Activated T-cell treated with anti-CD3 and anti-CD28 coated beads for 24 hours (primary cell): ENCODE data around the gene GBA3.

ENCODE experiments used
- DNase-seq: peaks from one replicate; pipeline ENCODE4 v3.0.0-alpha.2; 2020; ENCODE audit warnings: low read depth

GBA3 gene

DNA sequence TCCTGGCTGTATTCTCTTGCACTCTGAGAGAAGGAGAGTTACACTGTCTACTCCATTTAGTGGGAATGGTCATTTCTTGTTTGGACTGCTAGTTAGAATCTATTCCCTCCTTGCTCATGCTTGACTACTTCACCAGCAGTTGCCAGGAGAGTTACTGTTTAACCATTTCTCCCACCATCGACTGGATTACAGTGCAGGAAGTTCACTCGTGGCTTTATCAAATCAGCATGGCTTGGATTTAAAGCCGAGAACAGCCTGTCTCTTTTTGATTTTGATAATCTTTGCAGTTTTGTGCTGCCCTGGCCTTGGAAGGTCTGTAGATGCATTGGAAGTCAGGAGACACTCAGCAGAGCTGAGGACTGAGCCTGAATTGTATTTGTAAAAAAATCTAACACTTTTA is 3.2 kb downstream of the GBA3 start:
- no peak for DNase-seq

DNA sequence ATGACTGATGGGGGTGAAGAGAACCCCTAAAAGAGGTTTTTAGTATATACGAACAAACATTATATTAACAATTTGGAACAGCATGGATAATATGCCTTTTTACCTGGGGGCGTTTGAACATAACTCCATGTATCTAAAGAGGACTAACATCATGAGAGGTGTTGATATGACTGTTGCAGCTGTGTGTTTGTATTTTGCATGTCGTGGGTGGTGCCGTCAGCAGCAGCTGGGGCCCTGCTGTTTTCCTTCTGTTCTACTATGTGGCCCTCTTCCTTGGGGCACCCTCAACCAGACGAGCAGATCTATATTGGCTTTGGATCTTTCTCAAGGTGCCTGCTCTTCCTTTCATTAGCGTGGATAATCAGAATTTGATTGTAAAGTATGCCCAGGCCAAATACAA is 11.2 kb downstream of the GBA3 start:
- DNase-seq = no peak

DNA sequence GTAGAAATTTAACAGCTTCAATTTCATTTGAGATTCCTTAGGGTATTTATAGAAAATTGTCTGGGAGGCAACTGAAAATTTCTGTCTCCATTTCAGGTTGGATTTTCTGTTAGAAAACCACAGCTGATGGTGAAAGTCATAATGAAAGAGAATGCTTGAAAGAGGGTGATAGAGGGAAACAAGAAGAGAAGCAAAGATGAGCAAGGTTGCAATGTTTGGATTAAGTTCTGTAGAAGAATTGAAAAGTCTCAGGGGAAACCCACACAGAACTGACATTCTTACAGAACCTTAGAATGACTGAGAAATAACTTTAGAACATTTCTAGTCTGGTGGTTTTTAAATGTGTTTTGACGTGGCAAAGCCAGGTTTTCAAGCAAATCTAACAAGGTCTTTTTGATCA is 14.7 kb downstream of the GBA3 start:
- DNase-seq = no peak

DNA sequence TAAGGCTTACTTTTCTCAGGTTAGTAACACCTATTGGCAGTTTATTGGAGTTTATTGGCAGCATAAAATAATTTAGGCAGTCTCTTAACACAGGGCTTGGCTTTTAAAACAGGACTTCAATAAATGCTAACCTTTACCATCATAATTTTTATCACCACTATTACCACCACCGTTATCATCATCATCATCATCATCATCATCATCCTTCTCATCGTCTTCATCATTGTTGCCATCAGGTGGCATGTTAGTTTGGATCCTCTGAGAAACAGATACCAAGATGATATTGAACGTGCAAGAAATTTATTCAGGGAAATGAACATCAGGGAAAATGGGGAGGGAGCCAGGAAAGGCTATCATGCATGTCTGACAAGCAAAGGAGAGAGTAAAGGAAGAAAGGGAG is 16.2 kb downstream of the GBA3 start:
- DNase-seq = no peak

DNA sequence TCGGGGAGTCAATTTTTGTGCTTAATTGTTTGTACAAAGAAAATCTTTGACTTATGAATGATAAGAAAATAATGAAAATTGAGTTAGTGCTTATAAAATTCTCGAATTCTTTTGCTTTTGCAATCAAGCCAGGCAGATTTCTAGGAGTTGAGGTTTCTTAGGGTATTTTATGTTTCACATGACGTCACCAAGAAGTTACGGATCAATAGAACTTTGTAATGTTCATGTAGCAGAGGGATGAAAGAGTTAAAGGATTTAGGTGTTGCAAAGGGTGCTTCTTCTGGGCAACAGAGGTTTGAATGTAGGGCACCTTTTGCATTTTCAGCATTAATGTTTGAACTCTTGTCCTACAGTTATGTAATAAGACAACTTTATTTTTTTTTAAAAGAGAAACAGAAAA is 19.4 kb downstream of the GBA3 start:
- no peak for DNase-seq

DNA sequence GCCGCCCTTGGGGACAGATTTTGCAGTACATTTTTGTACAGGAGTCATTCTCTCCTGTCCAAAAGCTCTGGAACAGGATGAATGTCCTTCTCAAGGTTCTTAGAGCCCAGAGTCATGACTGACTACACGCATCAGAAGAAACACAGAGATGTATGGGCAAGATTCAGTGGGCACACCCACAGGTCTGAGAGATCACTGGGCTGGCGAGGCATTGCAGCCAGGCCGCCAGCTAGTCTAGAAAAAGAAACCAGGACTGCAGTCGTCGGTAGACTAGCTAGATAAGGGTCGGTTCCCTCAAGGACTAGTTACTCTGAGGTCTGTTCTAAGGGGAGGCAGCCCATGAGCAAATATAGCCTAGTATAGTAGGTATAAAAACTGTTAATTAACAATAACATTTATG is 19.8 kb downstream of the GBA3 start:
- DNase-seq = no peak

DNA sequence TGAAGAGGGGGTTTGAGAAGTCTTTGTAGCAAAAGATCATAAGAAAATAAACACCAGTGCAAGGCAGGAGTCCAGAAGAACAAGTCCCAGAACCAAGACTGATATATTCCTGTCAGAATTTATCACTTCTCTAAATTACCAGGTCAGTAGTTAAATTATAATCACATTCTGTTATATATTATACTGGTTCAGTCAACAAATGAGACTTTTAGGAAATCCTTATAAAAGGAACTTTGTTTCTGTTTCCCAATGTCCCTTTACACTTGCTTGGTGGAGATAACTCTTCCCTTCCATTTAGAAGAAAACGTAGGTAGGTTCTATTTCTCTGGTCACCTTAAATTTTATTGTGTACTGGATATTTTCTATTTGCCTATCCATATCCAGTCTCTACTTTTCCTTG is 21.1 kb downstream of the GBA3 start:
- no peak for DNase-seq

DNA sequence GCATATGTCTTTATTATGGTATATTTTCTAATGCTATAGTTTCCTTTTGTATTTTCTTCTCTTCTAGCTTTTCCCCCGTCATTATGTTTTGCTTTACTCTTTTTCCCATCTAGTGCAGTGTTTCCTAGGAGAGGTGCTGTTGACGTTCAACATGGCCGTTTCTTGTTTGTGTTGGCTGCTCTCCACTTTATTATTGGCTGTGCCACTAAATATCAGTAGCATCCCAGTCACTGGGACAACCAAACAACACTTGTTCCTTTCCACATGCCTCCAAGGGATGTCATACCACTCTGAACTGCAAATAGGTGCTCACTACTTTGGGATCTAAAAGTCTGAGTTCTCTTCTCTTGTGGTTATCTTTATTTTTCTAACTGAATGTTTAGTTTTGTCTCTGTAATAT is 26.5 kb downstream of the GBA3 start:
- DNase-seq = no peak

DNA sequence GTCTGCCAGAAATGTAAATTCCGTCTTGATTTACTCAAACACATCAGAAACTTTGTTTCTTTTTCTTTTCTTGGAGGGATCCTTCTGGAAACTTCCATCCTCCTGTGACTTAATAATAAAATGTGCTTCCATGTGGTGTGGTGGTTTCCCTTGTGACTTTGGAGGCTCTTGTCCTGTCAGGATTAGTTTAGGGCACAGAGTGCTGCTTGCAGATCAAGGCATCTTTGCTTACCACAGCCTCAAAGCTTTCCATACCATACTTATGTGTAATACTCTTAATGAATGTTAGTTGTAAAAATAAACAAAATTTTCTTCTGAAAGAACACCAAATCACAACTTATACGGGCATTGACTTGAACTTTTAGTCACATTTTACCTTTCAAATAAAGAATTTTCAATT is 27.4 kb downstream of the GBA3 start:
- no peak for DNase-seq

DNA sequence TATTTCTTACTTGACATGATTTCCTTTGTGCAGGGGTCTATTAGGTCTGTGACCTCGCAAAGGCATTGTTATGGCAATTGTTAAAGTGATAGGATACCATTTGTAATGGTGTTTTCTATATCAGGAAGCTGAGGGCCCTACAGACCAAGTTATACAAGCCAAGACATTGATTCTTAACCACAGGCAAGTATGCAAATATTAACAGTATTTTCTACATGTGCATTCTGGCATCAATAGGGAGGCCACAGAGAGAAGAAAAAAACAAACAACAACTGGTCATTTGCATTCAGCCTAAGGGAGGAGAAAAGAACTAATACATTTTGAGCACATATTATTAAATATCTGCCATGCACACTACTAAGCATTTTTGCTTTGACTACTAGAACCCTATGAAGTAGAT is 28.5 kb downstream of the GBA3 start:
- DNase-seq = no peak

DNA sequence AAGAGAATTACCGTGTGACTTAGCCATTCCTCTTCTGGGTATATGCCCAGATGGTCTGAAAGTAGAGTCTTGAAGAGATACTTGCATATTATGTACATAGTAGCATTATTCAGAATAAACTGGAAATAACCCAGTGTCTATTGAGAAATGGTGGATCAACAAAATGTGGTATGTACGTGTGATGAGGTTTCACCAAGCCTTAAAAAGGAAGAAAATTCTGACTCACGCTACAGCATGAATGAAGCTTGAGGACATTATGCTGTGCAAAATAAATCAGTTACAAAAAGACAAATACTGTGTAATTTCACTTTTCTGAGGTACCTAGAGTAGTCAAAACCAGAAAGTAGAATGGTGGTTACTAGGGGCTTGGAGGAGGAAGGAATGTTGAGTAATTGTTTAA is 37.3 kb downstream of the GBA3 start:
- DNase-seq = no peak

DNA sequence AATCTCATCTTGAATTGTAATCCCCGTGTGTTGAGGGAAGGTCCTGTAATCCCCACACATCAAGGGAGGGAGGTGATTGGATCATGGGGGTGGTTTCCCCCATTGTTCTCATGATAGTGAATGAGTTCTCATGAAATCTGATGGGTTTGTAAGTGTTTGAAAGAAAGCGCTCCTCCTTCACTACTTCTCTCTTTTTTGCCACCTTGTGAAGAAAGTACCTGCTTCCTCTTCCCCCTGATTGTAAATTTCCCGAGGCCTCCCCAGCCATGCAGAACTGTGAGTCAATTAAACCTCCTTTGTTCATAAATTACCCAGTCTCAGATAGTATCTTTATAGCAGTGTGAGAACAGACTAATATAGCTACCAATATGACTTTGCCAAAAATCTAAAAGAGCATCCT is 41.1 kb downstream of the GBA3 start:
- no peak for DNase-seq

DNA sequence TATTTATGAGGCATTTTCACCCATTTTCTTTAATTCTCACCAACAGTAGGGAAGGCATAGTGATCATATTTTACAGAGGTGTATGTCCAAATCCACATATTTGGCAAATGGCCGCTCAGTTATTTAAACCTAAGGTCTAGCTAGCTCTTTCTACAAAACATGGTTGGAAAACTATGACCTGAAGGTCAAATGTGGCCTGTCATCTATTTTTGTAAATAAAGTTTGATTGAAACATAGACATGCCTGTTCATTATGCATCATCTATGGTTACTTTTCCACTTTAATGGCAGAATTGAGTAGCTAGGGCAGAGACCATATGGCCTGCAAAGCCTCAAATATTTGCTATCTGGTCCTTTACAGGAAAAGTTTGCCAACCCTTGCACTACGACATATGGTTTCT is 44.2 kb downstream of the GBA3 start:
- no peak for DNase-seq

DNA sequence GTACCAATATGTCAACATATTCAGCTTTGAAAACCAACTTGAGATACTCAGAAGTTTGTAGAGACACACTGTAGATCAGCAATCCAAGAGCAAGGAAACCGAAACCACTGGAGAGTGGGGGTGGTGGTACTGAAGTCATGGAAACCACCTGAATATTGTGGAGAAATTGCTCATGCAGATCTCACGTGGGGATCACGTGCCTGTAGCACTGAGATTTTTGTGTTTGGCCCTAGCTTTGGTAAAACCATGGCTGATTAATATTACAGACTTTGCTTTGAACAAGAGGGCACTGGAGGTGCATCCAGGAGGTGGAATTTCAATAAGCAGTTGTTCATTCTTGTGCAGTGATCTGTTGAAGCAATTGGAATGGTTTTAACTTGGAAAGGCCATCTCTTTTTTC is 47.2 kb downstream of the GBA3 start:
- no peak for DNase-seq

DNA sequence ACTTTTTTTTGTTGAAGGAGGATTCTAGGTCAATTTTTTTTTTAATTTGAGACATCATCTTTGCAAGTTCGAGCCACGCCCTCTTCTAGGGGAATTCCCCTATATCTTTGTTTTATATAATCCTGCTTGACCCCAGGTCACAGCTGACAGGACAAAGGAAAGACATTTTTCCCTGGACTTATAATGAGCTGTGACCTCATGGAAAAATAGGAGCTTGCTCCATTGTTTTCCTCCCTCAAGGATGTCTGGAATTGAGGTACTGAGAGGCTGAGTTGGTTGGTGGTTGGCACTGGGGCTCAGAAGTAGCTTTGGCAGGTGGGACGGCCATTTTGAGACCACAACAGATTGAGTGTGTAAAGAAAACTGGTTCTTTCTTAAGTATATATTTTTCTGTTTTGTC is 49.0 kb downstream of the GBA3 start:
- no peak for DNase-seq

DNA sequence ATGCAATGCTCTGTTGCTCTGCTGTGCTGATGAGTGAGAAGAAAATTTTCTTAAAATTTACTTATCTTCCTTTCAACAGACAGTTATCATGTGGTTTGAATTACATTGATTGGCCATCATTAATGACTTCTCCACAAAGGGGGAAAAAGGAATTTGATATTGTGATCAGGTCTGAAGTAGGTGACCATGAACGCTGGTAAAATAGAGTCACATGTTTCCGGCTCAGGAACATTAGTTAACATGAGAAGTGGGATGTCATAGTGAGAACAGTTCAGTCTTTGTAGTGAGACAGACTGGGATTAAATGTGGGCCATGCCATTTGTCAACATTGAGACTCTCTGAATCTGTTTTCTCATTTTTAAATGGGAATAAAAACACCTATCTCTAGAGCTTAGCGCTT is 50.6 kb downstream of the GBA3 start:
- no peak for DNase-seq

DNA sequence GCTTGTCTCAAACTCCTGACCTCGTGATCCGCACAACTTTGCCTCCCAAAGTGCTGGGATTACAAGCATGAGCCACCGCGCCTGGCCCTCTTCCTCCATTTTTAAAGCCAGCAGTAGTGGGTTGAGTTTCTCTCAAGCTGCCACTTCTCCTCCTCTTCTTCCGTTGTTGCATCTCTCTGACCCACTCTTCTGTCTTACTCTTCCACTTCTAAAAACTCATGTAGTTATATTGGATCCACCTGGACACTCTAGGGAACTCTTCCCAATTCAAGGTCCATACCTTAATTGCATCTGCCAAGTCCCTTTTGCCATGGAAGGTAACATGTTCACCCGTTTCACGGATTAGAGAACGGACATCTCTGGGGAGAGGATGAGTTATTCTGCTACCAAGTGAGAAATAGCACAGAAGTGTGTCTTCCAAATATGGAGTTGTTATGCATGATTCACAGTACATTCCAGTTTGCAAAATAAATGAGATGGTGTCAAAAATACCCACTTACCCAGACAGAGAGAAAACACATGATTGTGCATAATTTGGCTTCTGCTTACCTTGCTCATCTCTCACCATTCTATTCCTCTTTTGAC is 51.8 kb downstream of the GBA3 start:
- DNase-seq = no peak

DNA sequence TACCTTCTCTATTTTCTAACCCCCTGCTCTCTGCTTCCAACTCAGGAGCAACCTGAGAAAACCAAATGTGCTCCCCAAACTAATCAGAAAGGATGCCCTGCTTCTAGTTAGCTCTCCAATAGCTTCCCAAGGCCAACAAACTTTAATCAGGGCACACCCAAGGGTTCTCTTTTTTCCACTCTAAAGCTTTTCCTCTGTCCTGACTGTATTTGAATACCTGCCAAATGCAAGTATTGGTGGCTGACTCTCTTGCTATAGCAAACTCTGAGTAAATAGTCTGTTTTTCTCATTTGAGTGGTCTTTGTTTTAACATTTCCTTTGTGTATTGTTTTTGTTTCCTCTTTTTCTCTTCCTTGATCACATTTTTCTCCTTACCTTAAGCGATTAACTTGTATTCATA is 52.5 kb downstream of the GBA3 start:
- no peak for DNase-seq

DNA sequence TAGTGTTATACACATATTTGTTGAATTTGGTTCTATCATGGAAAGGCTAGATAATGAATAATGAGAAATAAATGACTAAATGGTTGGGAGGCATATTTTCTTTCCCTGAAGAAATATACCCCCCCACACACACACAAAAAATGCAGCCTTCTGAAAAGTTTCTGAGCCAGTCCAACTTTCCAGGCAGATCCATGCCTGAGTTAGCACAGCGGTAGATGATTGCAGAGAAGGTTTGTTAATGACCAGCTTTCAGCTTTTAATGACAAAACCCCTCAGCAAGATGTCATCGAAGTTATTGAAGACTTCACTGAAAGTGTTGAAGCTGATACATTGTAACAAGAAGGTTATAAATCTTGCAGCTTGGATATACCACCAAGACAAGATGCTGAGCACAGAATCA is 61.4 kb downstream of the GBA3 start:
- DNase-seq = no peak

DNA sequence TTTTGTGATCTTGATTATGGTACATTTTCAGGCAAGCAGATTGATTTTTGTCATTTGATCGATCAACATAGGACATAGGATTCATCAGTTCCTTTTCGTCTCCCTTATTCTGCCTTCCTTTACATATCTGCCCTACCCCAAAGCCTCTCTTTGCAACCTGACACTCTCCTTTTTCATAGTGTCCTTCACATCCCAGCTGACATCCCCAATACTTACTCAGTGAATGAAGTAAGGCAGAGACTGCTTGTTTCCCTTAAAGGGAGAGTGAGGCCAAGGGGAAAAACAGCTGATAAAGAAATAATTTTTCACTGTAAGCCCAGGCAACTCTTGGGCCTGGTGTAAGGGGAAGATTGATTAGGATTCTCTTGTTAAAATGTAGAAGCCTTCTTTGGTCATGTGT is 69.8 kb downstream of the GBA3 start:
- DNase-seq = no peak

DNA sequence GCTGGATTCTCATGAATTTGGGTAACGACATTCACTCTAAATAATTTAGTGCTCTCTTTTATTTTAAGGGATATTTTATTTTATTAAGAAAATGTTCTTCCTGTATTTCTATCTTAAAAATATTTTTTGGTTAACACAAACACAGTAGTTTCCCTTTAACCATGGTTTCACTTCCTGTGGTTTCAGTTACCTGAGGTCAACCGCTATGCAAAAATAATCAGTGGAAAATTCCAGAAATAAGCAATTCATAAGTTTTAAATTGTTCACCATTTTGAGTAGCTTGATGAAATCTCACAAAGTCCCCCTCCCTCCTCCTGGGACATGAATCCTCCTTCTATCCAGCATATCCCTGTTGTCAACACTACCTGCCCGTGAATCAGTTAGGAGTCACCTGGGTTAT is 71.4 kb downstream of the GBA3 start:
- DNase-seq = no peak

DNA sequence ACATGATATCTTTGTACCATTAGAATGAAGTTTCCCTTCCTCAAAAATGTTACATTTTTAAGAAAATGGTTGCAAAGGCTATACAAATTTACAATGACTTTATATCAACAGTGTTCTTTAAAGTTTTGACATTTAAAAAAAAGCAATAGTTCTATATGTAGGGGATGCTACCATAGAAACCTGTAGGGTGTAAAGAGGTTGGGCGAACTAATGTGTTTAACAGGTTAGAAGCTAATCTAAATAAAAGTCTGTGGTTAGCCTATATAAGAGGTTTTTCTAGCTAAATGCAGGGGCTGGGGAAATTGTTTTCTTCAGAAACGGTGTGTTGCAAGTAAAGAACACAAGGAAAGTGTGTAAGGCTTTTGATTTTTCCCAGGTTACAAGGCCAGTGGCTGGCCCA is 73.3 kb downstream of the GBA3 start:
- DNase-seq = no peak

DNA sequence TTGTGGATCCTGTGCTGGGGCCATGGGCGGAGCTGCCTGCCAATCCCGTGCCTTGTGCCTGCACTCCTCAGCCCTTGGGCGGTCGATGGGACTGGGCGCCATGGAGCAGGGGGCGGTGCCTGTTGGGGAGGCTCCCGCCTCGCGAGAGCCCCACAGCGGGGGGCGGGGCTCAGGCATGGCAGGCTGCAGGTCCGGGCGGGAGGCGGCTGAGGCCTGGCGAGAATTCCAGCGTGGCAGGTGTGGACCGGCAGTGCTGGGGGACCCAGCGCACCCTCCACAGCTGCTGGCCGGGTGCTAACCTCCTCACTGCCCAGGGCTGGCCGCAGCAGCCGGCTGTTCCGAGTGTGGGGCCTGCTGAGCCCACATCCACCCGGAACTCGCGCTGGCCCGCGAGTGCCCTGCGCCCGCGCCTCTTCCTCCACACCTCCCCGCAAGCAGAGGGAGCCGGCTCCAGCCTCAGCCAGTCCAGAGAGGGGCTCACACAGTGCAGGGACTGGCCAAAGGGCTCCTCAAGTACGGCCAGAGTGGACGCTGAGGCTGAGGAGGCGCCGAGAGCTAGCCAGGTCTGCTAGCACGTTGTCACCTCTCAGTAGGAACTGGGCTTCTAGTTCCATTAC is 85.9 kb downstream of the GBA3 start:
- no peak for DNase-seq

DNA sequence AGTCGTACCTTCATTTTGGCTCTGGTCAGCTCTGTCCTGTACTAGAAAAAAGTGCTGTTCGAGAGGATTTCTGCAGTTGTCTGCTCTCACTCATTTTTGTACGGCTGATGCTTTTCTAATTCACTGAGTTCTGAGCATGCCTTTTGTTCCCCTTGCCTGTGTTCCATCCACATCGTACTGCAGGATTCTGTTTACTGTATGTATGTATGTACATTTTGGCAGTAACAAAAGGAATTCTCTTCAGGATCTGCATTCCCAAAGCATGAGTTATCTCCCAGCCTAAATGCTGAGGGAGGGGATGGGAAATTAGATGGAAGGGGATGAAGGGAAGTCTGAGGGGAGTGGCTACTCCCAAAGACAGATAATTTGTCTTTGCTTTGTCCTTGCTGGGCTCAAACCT is 87.6 kb downstream of the GBA3 start:
- no peak for DNase-seq

DNA sequence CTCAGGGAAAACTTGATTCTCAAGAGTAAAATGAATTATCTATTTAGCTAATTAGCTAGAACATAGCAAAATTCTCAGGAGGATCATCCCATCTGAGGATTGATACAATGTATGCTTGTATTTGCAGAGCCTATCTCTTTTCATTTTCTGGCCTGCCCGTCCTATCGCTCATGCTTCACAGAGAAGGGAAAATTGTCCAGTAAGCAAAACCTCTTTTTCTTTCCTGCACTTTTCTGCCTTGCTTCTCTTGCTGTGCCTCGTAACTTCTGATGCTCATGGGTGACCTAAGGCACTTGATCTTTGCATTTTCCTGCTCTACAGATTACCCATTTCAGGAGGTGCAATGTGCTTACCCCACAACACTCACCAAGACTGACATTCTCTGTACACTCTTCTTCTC is 88.1 kb downstream of the GBA3 start:
- DNase-seq = no peak
